Inflammatory macrophage treated with lipopolysaccharide for 4 hours (primary cell): Measurements from ENCODE around the gene EIF4A3.
"Not testable (repeated sequence)": the region's sequence is repeated elsewhere in the genome, so short reads cannot be mapped to it uniquely, and the experiment has no call there.

Experiments
- DNase-seq: peaks from one replicate; pipeline ENCODE4 v3.0.0-alpha.2; 2020

EIF4A3 gene

GRCh38 chr17:80099291-80100034 lies 47.5 kb downstream of the EIF4A3 start:
- DNase-seq, result no peak

- no peak for DNase-seq
Observed at GRCh38 chr17:80097844-80098691, 48.9 kb downstream of the EIF4A3 start.

GRCh38 chr17:80097127-80097621 lies 49.8 kb downstream of the EIF4A3 start:
- no peak for DNase-seq

GRCh38 chr17:80096561-80097021 lies 50.3 kb downstream of the EIF4A3 start:
- DNase-seq, result no peak

GRCh38 chr17:80095844-80096475 lies 51.0 kb downstream of the EIF4A3 start:
- DNase-seq, result no peak

- no peak for DNase-seq
Observed at GRCh38 chr17:80095038-80095843, 51.7 kb downstream of the EIF4A3 start.

- DNase-seq, result peak; percentile 97
Observed at GRCh38 chr17:80092959-80093358, 54.0 kb downstream of the EIF4A3 start.

GRCh38 chr17:80091376-80091775 lies 55.6 kb downstream of the EIF4A3 start:
- peak; percentile 25 for DNase-seq

- DNase-seq, result not testable (repeated sequence)
Observed at GRCh38 chr17:80090164-80090563, 56.8 kb downstream of the EIF4A3 start.

GRCh38 chr17:80089762-80090161 lies 57.2 kb downstream of the EIF4A3 start:
- DNase-seq, result no peak

- DNase-seq, result no peak
Observed at GRCh38 chr17:80087346-80088265, 59.3 kb downstream of the EIF4A3 start.

- no peak for DNase-seq
Observed at GRCh38 chr17:80086616-80087015, 60.3 kb downstream of the EIF4A3 start.

GRCh38 chr17:80086081-80086480 lies 60.8 kb downstream of the EIF4A3 start:
- DNase-seq, result no peak

GRCh38 chr17:80084773-80085172 lies 62.2 kb downstream of the EIF4A3 start:
- no peak for DNase-seq
